ENCODE measurements around the gene PDCD1.

Gene PDCD1

GRCh38 chr2:241898463-241899270, 40.0 kb upstream of the PDCD1 start:
- H3K4me3 ChIP-seq (ENCODE audit: control insufficient read depth, low read depth, low read length) = no peak overlapping the region
- DNase-seq (ENCODE audit: low read depth) = no peak
- TF ChIP-seq CTCF (conservative IDR thresholded peaks at IDR 0.05; ENCODE audit: control insufficient read depth, insufficient read depth, low read depth, low read length) = no peak

GRCh38 chr2:241897231-241897916, 38.7 kb upstream of the PDCD1 start:
- no peak overlapping the region for H3K4me3 ChIP-seq (ENCODE audit: control insufficient read depth, low read depth, low read length)
- no peak for TF ChIP-seq CTCF (conservative IDR thresholded peaks at IDR 0.05; ENCODE audit: control insufficient read depth, insufficient read depth, low read depth, low read length)
- no peak for DNase-seq (ENCODE audit: low read depth)

- no peak overlapping the region for H3K4me3 ChIP-seq (ENCODE audit: control insufficient read depth, low read depth, low read length)
- DNase-seq (ENCODE audit: low read depth) = no peak
- no peak for TF ChIP-seq CTCF (conservative IDR thresholded peaks at IDR 0.05; ENCODE audit: control insufficient read depth, insufficient read depth, low read depth, low read length)
Measured at GRCh38 chr2:241896746-241897201, 38.1 kb upstream of the PDCD1 start.

GRCh38 chr2:241895712-241896641, 37.3 kb upstream of the PDCD1 start:
- TF ChIP-seq CTCF (conservative IDR thresholded peaks at IDR 0.05; ENCODE audit: control insufficient read depth, insufficient read depth, low read depth, low read length) = no peak
- no peak overlapping the region for H3K4me3 ChIP-seq (ENCODE audit: control insufficient read depth, low read depth, low read length)
- DNase-seq (ENCODE audit: low read depth) = peak; percentile 51

GRCh38 chr2:241895427-241895711, 36.7 kb upstream of the PDCD1 start:
- DNase-seq (ENCODE audit: low read depth) = no peak
- no peak for TF ChIP-seq CTCF (conservative IDR thresholded peaks at IDR 0.05; ENCODE audit: control insufficient read depth, insufficient read depth, low read depth, low read length)
- H3K4me3 ChIP-seq (ENCODE audit: control insufficient read depth, low read depth, low read length) = no peak overlapping the region

GRCh38 chr2:241894681-241895426, 36.2 kb upstream of the PDCD1 start:
- TF ChIP-seq CTCF (conservative IDR thresholded peaks at IDR 0.05; ENCODE audit: control insufficient read depth, insufficient read depth, low read depth, low read length) = no peak
- no peak overlapping the region for H3K4me3 ChIP-seq (ENCODE audit: control insufficient read depth, low read depth, low read length)
- no peak for DNase-seq (ENCODE audit: low read depth)

Data from fibroblast of mammary gland (primary cell).